ENCODE measurements around the gene MYOG. TPM values are rescaled to one million over a fixed set of nuclear protein-coding genes. Genes with fewer than 3 reads are reported as not detected.

Gene MYOG
- total RNA-seq, 2 experiments from 2014 or later = not detected

DNA sequence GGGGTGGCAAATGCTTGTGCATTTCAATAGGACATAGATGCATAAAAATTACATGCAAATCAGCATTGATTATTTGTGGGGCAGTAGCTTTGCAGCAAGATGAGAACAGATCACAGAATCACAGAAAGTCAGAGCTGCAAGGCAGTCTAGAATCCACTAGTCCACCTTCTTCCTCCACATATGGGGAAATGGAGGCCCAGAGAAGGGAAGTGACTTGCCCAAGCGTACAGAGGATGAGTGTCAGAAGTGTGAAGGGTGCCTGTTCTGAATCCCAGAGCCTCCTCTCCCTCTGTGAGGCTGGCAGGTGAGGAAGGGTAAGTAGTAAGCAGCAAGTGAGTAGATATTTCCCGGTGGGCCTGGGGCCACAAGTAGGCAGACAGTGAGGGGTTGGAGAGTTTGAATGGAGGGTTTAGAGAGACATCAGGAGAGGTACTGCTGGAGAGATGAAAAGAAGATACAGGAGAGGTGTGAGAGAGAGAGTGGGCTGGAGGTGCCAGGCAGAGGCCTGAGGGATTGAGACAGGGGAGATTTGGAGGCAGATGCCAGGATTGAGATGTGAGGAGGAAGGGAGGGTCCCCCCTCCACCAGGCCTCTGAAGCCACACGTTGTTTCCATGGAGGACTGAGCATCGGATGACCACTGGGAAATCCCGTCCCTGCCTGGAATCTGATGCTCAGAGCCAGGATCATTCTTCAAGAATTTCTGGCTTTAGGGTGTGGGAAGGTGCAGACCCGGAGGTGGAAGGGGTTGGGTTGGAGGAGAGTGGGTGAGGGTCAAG, 4.8 kb upstream of the MYOG start:
- BruUV-seq (replicated peaks) = no TSS peak

DNA sequence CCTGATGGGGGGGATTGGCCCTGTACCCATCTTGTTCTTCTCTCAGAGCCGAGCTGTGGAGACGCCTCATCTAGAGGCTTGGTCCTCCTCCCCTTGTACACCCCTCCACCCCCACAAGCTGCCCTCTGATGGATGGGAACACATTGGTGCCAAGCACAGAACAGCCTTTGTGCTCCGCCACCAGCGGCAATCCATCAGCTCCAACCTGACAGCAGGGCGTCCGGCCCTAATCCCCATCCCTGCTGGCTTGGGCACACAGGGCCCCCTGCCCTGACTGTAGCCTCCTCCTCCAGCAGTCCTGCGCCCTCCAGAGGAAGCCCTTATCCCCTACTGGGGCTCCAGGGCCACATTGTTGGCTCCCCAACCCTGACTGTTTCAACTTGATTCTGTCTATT, 3.8 kb upstream of the MYOG start:
- Histone ChIP-seq H3K27ac (ENCODE audit: low read depth, low read length, poor library complexity, severe bottlenecking) (no peak overlapping the region), H3K4me2 (ENCODE audit: low read length) (no peak overlapping the region), H3K4me3 (ENCODE audit: low read depth, low read length, poor library complexity, severe bottlenecking) (no peak overlapping the region), H4K20me1 (ENCODE audit: insufficient read depth, low read length) (no peaks in the 10 kb centered on the region), H3K36me3 (ENCODE audit: insufficient read depth, low read length) (no peaks in the 10 kb centered on the region), H3K79me2 (ENCODE audit: insufficient read depth, low read depth, low read length) (no peaks in the 10 kb centered on the region), H2AFZ (ENCODE audit: low read length) (no peak overlapping the region), H3K9me2 (ENCODE audit: insufficient read depth, low read length) (no peaks in the 10 kb centered on the region), H3K9me3 (ENCODE audit: low read length) (peaks cover under 1% of the 10 kb centered on the region; the same call in 1 of the 2 replicates), H3K4me1 (ENCODE audit: insufficient read depth, low read length, poor library complexity, severe bottlenecking) (no peaks in the 10 kb centered on the region)
- intact Hi-C loops (cut with micrococcal nuclease; ENCODE audit: unreplicated experiment) = no loop called here
- DNase-seq (ENCODE audit: low spot score) = no peak
- no peak for TF ChIP-seq EZH2phosphoT487 (IDR thresholded peaks at IDR 0.05; ENCODE audit: borderline replicate concordance, low read depth, low read length)
- TF ChIP-seq, protein P1, sequence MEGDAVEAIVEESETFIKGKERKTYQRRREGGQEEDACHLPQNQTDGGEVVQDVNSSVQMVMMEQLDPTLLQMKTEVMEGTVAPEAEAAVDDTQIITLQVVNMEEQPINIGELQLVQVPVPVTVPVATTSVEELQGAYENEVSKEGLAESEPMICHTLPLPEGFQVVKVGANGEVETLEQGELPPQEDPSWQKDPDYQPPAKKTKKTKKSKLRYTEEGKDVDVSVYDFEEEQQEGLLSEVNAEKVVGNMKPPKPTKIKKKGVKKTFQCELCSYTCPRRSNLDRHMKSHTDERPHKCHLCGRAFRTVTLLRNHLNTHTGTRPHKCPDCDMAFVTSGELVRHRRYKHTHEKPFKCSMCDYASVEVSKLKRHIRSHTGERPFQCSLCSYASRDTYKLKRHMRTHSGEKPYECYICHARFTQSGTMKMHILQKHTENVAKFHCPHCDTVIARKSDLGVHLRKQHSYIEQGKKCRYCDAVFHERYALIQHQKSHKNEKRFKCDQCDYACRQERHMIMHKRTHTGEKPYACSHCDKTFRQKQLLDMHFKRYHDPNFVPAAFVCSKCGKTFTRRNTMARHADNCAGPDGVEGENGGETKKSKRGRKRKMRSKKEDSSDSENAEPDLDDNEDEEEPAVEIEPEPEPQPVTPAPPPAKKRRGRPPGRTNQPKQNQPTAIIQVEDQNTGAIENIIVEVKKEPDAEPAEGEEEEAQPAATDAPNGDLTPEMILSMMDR (conservative IDR thresholded peaks at IDR 0.05; ENCODE audit: low read length) = no peak
- BruUV-seq (replicated peaks) = no TSS peak
- ChIA-PET POLR2A (no interaction called here), CTCF (ENCODE audit: unreplicated experiment) (no interaction called here)

More for the DNA sequence above, 4.8 kb upstream of the MYOG start:
- POLR2A ChIA-PET = no interaction called here
- no peak for TF ChIP-seq EZH2phosphoT487 (IDR thresholded peaks at IDR 0.05; ENCODE audit: borderline replicate concordance, low read depth, low read length)
- TF ChIP-seq, protein P1 (conservative IDR thresholded peaks at IDR 0.05; ENCODE audit: low read length) = no peak
- Histone ChIP-seq H3K27ac (ENCODE audit: low read depth, low read length, poor library complexity, severe bottlenecking) (no peak overlapping the region), H2AFZ (ENCODE audit: low read length) (no peak overlapping the region), H3K4me2 (ENCODE audit: low read length) (no peak overlapping the region), H3K9me2 (ENCODE audit: insufficient read depth, low read length) (no peaks in the 10 kb centered on the region), H3K36me3 (ENCODE audit: insufficient read depth, low read length) (no peaks in the 10 kb centered on the region), H3K79me2 (ENCODE audit: insufficient read depth, low read depth, low read length) (no peaks in the 10 kb centered on the region), H3K4me1 (ENCODE audit: insufficient read depth, low read length, poor library complexity, severe bottlenecking) (no peaks in the 10 kb centered on the region), H4K20me1 (ENCODE audit: insufficient read depth, low read length) (no peaks in the 10 kb centered on the region), H3K9me3 (ENCODE audit: low read length) (peaks cover 10% of the 10 kb centered on the region), H3K4me3 (ENCODE audit: low read depth, low read length, poor library complexity, severe bottlenecking) (no peak overlapping the region)
- CTCF ChIA-PET (ENCODE audit: unreplicated experiment) = no interaction called here
- intact Hi-C loops (cut with micrococcal nuclease; ENCODE audit: unreplicated experiment) = no loop called here
- DNase-seq (ENCODE audit: low spot score) = no peak

DNA sequence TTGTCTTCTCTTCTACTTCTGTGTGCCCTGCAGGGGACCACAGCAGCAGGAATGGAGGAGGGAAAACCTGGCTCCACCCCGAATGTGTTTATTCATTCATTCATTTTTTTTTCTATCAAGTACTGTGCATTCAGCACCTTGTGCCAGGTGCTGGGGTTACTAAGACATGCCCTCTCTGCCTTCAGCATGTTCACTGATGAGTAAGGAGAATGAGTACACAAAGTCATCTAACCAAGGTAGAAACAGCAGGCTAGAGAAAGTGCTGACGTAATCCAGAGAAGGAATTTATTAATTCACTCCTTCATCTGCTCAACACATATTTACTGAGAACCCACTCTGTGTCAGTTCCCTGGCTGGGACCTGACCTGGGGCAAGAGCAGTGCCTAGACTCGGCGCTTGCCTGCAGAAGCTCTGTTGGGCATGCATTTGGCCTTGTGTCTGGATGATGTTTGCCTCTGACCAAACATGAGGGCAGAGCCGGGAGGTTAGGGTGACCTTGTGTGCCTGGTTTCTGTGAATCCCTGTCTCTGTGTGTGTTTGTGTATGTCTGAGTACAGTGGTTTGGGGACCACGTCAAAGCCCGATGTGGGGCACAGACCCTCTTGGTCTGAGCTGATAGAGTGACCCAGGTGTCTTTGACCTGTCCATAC, 3.3 kb upstream of the MYOG start:
- DNase-seq (ENCODE audit: low spot score) = no peak
- H3K27ac ChIP-seq (ENCODE audit: low read depth, low read length, poor library complexity, severe bottlenecking) = no peak overlapping the region

More for the DNA sequence above, 3.3 kb upstream of the MYOG start:
- no peaks in the 10 kb centered on the region for H3K9me2 ChIP-seq (ENCODE audit: insufficient read depth, low read length)
- H3K9me3 ChIP-seq (ENCODE audit: low read length) = no peaks in the 10 kb centered on the region
- H3K4me1 ChIP-seq (ENCODE audit: insufficient read depth, low read length, poor library complexity, severe bottlenecking) = no peaks in the 10 kb centered on the region
- no peak overlapping the region for H3K4me3 ChIP-seq (ENCODE audit: low read depth, low read length, poor library complexity, severe bottlenecking)
- H3K79me2 ChIP-seq (ENCODE audit: insufficient read depth, low read depth, low read length) = no peaks in the 10 kb centered on the region
- no peaks in the 10 kb centered on the region for H4K20me1 ChIP-seq (ENCODE audit: insufficient read depth, low read length)
- no TSS peak for BruUV-seq (replicated peaks)
- ChIA-PET POLR2A (no interaction called here), CTCF (ENCODE audit: unreplicated experiment) (no interaction called here)
- intact Hi-C loops (cut with micrococcal nuclease; ENCODE audit: unreplicated experiment) = no loop called here
- no peak overlapping the region for H2AFZ ChIP-seq (ENCODE audit: low read length)
- no peaks in the 10 kb centered on the region for H3K36me3 ChIP-seq (ENCODE audit: insufficient read depth, low read length)
- TF ChIP-seq, protein P1 (conservative IDR thresholded peaks at IDR 0.05; ENCODE audit: low read length) = no peak
- no peak for TF ChIP-seq EZH2phosphoT487 (IDR thresholded peaks at IDR 0.05; ENCODE audit: borderline replicate concordance, low read depth, low read length)
- H3K4me2 ChIP-seq (ENCODE audit: low read length) = no peak overlapping the region
